Pericardium fibroblast (primary cell): ENCODE data around the gene TPM2. TPM values are rescaled to one million over a fixed set of nuclear protein-coding genes. Genes with fewer than 3 reads are reported as not detected.

Experiments
- total RNA-seq: library from RNA; depleted of rRNA; stranded (reverse); fragments of >200 nt; gene quantifications from 2 replicates; pipeline ENCODE4 v1.2.3, GENCODE V29; 2015

TPM2 gene
- total RNA-seq = 655 and 1,286 TPM in 2 replicates

GRCh38 chr9:35689542-35690293 lies at the start of gene TPM2:
TSS of gene TPM2 (minus strand) at chr9:35689925. CDS start at chr9:35689817, 108 bp downstream.

GRCh38 chr9:35732185-35732799 lies 42.6 kb upstream of the TPM2 start, which contains the start of the genes CREB3 and TLN1:
TSS of gene CREB3 (plus strand) at chr9:35732666. CDS start at chr9:35732773, 107 bp downstream.
TSS of gene TLN1 (minus strand) at chr9:35732195. CDS start at chr9:35725694, 6,501 bp downstream.

GRCh38 chr9:35673132-35674024 lies 16.3 kb downstream of the TPM2 start, which contains the start of gene CA9:
TSS of gene CA9 (plus strand) at chr9:35673928. CDS start at chr9:35673960, 32 bp downstream.

DNA sequence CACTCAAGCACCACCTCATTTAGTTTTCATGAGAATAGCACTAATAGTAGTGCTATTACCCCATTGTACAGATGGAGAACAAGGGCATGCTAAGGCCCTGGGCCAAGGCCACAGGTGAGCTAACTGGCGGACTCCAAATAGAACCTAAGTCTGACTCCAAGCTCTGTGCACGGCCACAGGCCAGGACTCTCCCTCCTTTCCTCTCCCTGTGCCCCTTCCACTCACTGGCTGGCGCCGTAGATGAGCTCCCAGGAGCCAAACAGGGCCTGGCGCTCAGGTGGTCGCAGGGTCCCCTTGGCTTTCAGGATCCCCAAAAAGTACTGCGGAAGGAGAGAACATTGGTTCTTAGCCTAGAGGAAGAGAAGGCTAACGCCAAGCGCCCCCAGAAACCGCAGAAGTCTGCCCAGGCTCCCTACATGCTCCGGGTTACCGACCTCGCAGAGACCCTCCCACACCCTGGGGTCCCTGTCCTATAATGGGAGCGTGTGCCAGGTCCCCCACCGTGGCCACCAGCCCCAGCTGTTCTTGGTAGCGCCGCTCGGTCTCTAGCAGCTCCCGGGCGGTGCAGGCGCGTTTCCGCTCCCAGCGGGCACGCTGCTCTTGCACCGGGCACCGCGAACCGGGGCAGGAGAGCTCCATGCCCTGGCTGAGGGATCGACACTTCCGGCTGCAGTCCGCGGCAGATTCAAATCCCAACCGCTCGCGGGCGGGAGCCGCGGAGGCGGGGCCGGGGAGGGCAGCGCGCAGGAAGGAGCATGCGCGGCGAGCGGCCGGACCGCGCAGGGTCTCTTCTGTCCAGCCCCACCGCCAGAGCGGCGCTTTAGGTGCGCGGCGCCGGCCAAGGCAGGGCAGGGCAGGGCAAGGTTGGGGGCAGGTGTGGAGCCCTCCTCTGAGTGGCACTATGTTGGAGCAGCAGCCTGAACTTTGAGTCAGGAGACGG lies 24.9 kb downstream of the TPM2 start, which contains the start of gene ARHGEF39:
TSS of gene ARHGEF39 (minus strand) at position 665 of the 940 bp plus-strand sequence. CDS start at position 639, 26 bp downstream.

GRCh38 chr9:35658137-35658967 lies 31.4 kb downstream of the TPM2 start, which contains the start of gene CCDC107:
TSS of gene CCDC107 (plus strand) at chr9:35658292. CDS start at chr9:35658380, 88 bp downstream.

GRCh38 chr9:35657546-35658136 lies 32.1 kb downstream of the TPM2 start, which contains the start of gene RMRP:
TSS of gene RMRP (minus strand) at chr9:35658019.

DNA sequence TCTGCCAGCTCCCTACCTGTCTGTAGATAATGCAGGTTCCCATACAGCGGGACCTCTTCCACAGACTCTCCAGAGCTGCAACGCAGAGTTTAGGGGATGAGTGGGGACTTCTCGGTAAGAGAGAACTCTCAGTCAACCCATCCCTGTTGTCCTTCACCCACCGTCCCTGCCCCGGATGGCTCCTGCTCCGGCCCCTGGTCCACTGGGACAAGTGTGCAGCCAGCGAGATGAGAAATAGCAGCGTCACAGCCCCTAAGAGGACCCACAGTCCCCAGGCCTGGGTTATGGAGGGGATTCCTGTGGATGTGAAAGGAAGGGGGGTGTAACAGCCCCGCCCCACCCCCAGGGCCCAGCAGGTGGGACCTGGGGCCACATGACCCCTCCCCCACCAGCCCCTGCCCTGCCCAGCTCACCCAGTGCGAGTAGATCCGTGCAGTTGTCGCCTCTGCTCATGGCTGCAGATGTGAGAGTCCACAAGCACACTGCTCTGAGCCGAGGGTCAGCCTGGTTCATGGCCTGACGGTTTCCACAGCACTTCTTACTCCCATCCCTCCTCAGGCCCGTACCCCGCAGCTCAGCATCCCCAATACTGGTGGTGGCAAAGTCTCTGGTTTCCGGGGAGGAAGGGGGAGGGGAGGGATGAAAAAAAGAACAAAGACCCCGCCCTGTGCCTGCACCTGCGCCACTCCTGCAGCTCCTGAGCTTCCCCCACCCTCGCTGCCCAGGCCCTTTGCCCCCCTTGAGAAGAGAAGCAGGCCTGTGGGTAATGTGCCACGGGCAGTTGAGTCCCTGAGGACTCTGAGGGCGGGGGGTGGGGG lies 39.2 kb downstream of the TPM2 start, which contains the start of gene SIT1:
TSS of gene SIT1 (minus strand) at position 591 of the 818 bp plus-strand sequence. CDS start at position 513, 78 bp downstream.

Other genes with a start within 250 kb of the TPM2 start
- 21.5 and 58.0 TPM in 2 replicates for gene RUSC2, start 199.8 kb downstream of the TPM2 start, total RNA-seq
- gene TESK1, start 84.7 kb downstream of the TPM2 start, total RNA-seq = 20.8 and 31.1 TPM in 2 replicates
- 1.6 and 2.2 TPM in 2 replicates for gene CD72, start 71.5 kb downstream of the TPM2 start, total RNA-seq
- not detected in 2 replicates for gene SIT1, start 39.0 kb downstream of the TPM2 start, total RNA-seq
- gene RMRP, start 31.9 kb downstream of the TPM2 start, total RNA-seq = 6,385 and 12,356 TPM in 2 replicates
- gene CCDC107, start 31.6 kb downstream of the TPM2 start, total RNA-seq = 18.2 and 31.6 TPM in 2 replicates
- 0.23 and 1.5 TPM in 2 replicates for gene ARHGEF39, start 24.7 kb downstream of the TPM2 start, total RNA-seq
- 0.77 and 2.9 TPM in 2 replicates for gene CA9, start 16.0 kb downstream of the TPM2 start, total RNA-seq
- gene TLN1, start 42.3 kb upstream of the TPM2 start, total RNA-seq = 204 and 344 TPM in 2 replicates
- 50.4 and 62.5 TPM in 2 replicates for gene CREB3, start 42.7 kb upstream of the TPM2 start, total RNA-seq
- gene GBA2, start 59.3 kb upstream of the TPM2 start, total RNA-seq = 18.2 and 22.5 TPM in 2 replicates
- gene RGP1, start 59.4 kb upstream of the TPM2 start, total RNA-seq = 11.3 and 14.5 TPM in 2 replicates
- not detected in 2 replicates for gene MSMP, start 64.4 kb upstream of the TPM2 start, total RNA-seq
- gene NPR2, start 101.7 kb upstream of the TPM2 start, total RNA-seq = 13.5 and 17.3 TPM in 2 replicates
- 0.09 and 0.82 TPM in 2 replicates for gene SPAG8, start 122.3 kb upstream of the TPM2 start, total RNA-seq
- 14.8 and 17.4 TPM in 2 replicates for gene HINT2, start 125.1 kb upstream of the TPM2 start, total RNA-seq
- gene FAM221B, start 138.8 kb upstream of the TPM2 start, total RNA-seq = not detected in 2 replicates
- 5.8 and 6.0 TPM in 2 replicates for gene TMEM8B, start 139.3 kb upstream of the TPM2 start, total RNA-seq
- gene OR13J1, start 180.5 kb upstream of the TPM2 start, total RNA-seq = not detected in 2 replicates
- gene HRCT1, start 216.3 kb upstream of the TPM2 start, total RNA-seq = 1.4 and 3.3 TPM in 2 replicates
- gene SPAAR, start 219.6 kb upstream of the TPM2 start, total RNA-seq = 1.3 TPM in 1 of 2 replicates, not detected in the other